GM18526 (cell line): ENCODE results near the gene SELPLG.

Experiments used
- POLR2A ChIP-seq: IDR thresholded peaks from 3 replicates; pipeline ENCODE4 v1.6.1; 2011; ENCODE audit not compliant: insufficient read length; ENCODE audit errors: extremely low read depth

The SELPLG gene

GRCh38 chr12:108582509-108582908, 51.2 kb downstream of the SELPLG start:
- TF ChIP-seq POLR2A = no peak

GRCh38 chr12:108581311-108582227, 52.1 kb downstream of the SELPLG start:
- TF ChIP-seq POLR2A = no peak

- TF ChIP-seq POLR2A = no peak
Measured at GRCh38 chr12:108580531-108580930, 53.2 kb downstream of the SELPLG start.

GRCh38 chr12:108578813-108579212, 54.9 kb downstream of the SELPLG start:
- TF ChIP-seq POLR2A = no peak

- TF ChIP-seq POLR2A = no peak
Measured at GRCh38 chr12:108578264-108578663, 55.4 kb downstream of the SELPLG start.

GRCh38 chr12:108577458-108577857, 56.2 kb downstream of the SELPLG start:
- TF ChIP-seq POLR2A = no peak

- TF ChIP-seq POLR2A = no peak
Measured at GRCh38 chr12:108576660-108577234, 56.9 kb downstream of the SELPLG start.

- TF ChIP-seq POLR2A = no peak
Measured at GRCh38 chr12:108575199-108575912, 58.3 kb downstream of the SELPLG start.

GRCh38 chr12:108573317-108573716, 60.4 kb downstream of the SELPLG start:
- TF ChIP-seq POLR2A = no peak

GRCh38 chr12:108572166-108572790, 61.4 kb downstream of the SELPLG start:
- TF ChIP-seq POLR2A = no peak
